Pancreas (tissue), 10 donors: ENCODE results near the gene ALOX12. TPM values are rescaled to one million over a fixed set of nuclear protein-coding genes. Genes with fewer than 3 reads are reported as not detected.

Source experiments
- ATAC-seq, 4 donors: fragments of 200-7000 bp; cut with Tn5 transposase; one replicate each; pipeline versions ENCODE4 v1.8.0 to v1.9.1; 2020; ENCODE audit warnings: mild to moderate bottlenecking in 4 of 4, moderate library complexity in 4 of 4
- DNase-seq, 6 donors: peaks; one replicate each; pipeline ENCODE4 v3.0.0-alpha.2; 2020
- FAIRE-seq: peaks from 2 replicates; lab custom pipeline; 2012; peaks lifted over from hg19 to GRCh38; lab: Jason Lieb, UNC
- H3K27ac ChIP-seq, 4 donors: fragments of 200-600 bp; sonication (generic); 1 replicate in 3 of 4; 2 replicates in 1 of 4; pipeline versions ENCODE4 v1.5.0 to v1.8.0; 2020
- H3K27me3 ChIP-seq, 4 donors: fragments of 200-600 bp; one replicate each; pipeline ENCODE4 v1.8.0; 2021
- H3K36me3 ChIP-seq, 3 donors: fragments of 200-600 bp; sonication (generic) in 1 of 3; one replicate each; pipeline versions ENCODE4 v1.5.0 to v1.8.0; 2020 to 2021
- H3K4me1 ChIP-seq, 3 donors: fragments of 200-600 bp; one replicate each; pipeline ENCODE4 v1.8.0; 2021
- H3K4me3 ChIP-seq, 4 donors: fragments of 200-600 bp; sonication (generic) in 2 of 4; one replicate each; pipeline versions ENCODE4 v1.5.0 to v1.8.0; 2020 to 2021
- H3K9me3 ChIP-seq, 4 donors: fragments of 200-600 bp; one replicate each; pipeline ENCODE4 v1.8.0; 2021
- CTCF ChIP-seq, 4 donors: fragments of 200-600 bp; sonication (generic) in 3 of 4; IDR thresholded peaks; one replicate each; pipeline versions ENCODE4 v1.5.0 to v1.8.0; 2021; ENCODE audit warnings: antibody characterized with exemption in 4 of 4
- WGBS, 2 donors: extraction: QIAGEN DNeasy Blood & Tissue Kit; methylation state at CpG; one replicate each; pipeline ENCODE4 v1.1.7; 2013; 5-methylcytosine and 5-hydroxymethylcytosine counted together
- intact Hi-C, 3 donors: fragments of 100-400 bp; cut with DNase I; formaldehyde crosslinking; loops; one replicate each; pipeline versions ENCODE4 v1.11.1 to v1.14.2; 2022
- polyA plus RNA-seq, 2 donors: library from polyadenylated mRNA; stranded (reverse); fragments of 200-250 nt; gene quantifications; one replicate each; pipeline ENCODE4 v1.2.3, GENCODE V29; 2013
- total RNA-seq, 6 donors: library from RNA; stranded (reverse); fragmentation: NEBNext Ultra II Directional in 4 of 6; extraction: Animal tissue kit (Norgen Biotek cat#: 25700) in 4 of 6; gene quantifications; one replicate each; pipeline versions ENCODE4 v1.2.1 to v1.2.4, GENCODE V29; 2021 to 2023
- donor health status: healthy with polysubstance abuse.
- donor health status: DM: no; HTN: no; CAD: no; lungs with moderate emphysema.
- donor health status: DM: no; HTN: no; CAD: no.
- donor health status: control.
- donor health status: control.
- donor health status: Bipolar disorder and iron deficiency.
- donor health status: DM: yes; HTN: yes; CAD: no.
- donor health status: DM: no; HTN: no; CAD: no.
- donor health status: DM: no; HTN: no; CAD: no.
- donor health status: DM: yes; HTN: yes; CAD: no.

ALOX12 gene
- total and polyA plus RNA-seq, 8 donors = not detected

DNA sequence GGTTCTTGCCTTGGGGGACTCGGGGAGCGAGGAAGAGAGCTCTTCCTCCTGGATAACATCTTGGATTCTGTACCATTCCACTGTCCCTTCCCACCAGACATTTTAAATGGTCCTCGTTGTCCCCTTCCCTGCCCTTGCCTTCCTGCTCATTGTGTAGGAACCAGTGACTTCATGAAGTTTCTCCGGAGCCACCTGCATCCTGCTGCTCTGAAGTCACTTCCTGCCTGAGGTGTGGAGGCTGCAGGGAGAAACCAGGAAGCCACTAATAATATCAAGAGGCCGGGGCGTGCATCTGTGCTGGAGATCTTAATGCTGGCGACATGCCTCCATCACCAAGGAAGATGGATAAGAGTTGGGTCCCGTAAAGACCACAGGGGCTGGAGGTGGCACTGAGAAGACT, 33.8 kb downstream of the ALOX12 start:
- H3K4me3 ChIP-seq = no peak overlapping the region

GRCh38 chr17:7034955-7035590, 39.2 kb downstream of the ALOX12 start:
- no peaks in the 10 kb centered on the region for H3K9me3 ChIP-seq
- peak overlapping the region; percentile 19 to 87 (median 68) for H3K27ac ChIP-seq
- H3K36me3 ChIP-seq = no peaks in the 10 kb centered on the region
- intact Hi-C loops = no loop called here
- TF ChIP-seq CTCF (IDR thresholded peaks at IDR 0.05) = no peak
- H3K27me3 ChIP-seq = no peaks in the 10 kb centered on the region
- DNase-seq (peak in 1 of 6 donors; percentile 10), FAIRE-seq (no peak), ATAC-seq (peak; percentile 14 to 17 (median 16))
- H3K4me3 ChIP-seq = peak overlapping the region; percentile 46 to 89 (median 64)
- WGBS, 2 donors = 2 to 4% methylated on average over 7 of the region's 7 CpGs
- H3K4me1 ChIP-seq = peaks cover 4 to 7% (median 4%) of the 10 kb centered on the region in 3 donors

More for the DNA sequence above, 33.8 kb downstream of the ALOX12 start:
- no peak for FAIRE-seq
- no peaks in the 10 kb centered on the region for H3K36me3 ChIP-seq
- no peak for DNase-seq
- ATAC-seq = no peak
- no peak overlapping the region for H3K27ac ChIP-seq
- no peaks in the 10 kb centered on the region for H3K27me3 ChIP-seq
- intact Hi-C loops = no loop called here
- 73 to 85% methylated on average over 8 of the region's 8 CpGs for WGBS, 2 donors
- no peaks in the 10 kb centered on the region for H3K4me1 ChIP-seq
- H3K9me3 ChIP-seq = no peaks in the 10 kb centered on the region
- no peak for TF ChIP-seq CTCF (IDR thresholded peaks at IDR 0.05)

GRCh38 chr17:7035591-7036368, 39.9 kb downstream of the ALOX12 start, which contains the start of gene SLC16A13:
Gene SLC16A13 (plus strand): TSS chr17:7036015. CDS start chr17:7036383, 368 bp downstream.
- Histone ChIP-seq H3K36me3 (no peaks in the 10 kb centered on the region), H3K27me3 (no peaks in the 10 kb centered on the region), H3K9me3 (no peaks in the 10 kb centered on the region), H3K27ac (peak within 1 kb of the TSS; percentile 57 to 87 (median 68)), H3K4me1 (peaks cover 4 to 7% (median 4%) of the 10 kb centered on the region in 3 donors), H3K4me3 (peak within 1 kb of the TSS; percentile 46 to 89 (median 64))
- intact Hi-C loops = no loop called here
- ATAC-seq = peak; percentile 94 to 97 (median 96)
- peak; percentile 92 to 98 (median 94) for DNase-seq
- WGBS, 2 donors = 0 to 1% methylated on average over 50 to 52 of the region's 52 CpGs
- no peak for FAIRE-seq
- TF ChIP-seq CTCF (IDR thresholded peaks at IDR 0.05) = no peak

DNA sequence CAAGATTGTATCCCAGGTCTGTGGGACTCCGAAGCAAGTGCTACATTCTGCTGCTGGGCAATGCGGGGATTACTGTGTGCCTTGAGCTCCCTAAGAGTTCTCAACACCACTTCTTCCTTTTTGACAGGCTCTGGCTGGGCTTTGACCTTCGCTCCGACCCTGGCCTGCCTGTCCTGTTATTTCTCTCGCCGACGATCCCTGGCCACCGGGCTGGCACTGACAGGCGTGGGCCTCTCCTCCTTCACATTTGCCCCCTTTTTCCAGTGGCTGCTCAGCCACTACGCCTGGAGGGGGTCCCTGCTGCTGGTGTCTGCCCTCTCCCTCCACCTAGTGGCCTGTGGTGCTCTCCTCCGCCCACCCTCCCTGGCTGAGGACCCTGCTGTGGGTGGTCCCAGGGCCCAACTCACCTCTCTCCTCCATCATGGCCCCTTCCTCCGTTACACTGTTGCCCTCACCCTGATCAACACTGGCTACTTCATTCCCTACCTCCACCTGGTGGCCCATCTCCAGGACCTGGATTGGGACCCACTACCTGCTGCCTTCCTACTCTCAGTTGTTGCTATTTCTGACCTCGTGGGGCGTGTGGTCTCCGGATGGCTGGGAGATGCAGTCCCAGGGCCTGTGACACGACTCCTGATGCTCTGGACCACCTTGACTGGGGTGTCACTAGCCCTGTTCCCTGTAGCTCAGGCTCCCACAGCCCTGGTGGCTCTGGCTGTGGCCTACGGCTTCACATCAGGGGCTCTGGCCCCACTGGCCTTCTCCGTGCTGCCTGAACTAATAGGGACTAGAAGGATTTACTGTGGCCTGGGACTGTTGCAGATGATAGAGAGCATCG, 42.4 kb downstream of the ALOX12 start:
- H3K27me3 ChIP-seq = peaks cover 0 to 3% (median 0%) of the 10 kb centered on the region in 4 donors
- no peaks in the 10 kb centered on the region for H3K36me3 ChIP-seq
- H3K9me3 ChIP-seq = no peaks in the 10 kb centered on the region
- FAIRE-seq = no peak
- intact Hi-C loops = no loop called here
- no peak overlapping the region for H3K4me3 ChIP-seq
- TF ChIP-seq CTCF (IDR thresholded peaks at IDR 0.05) = no peak
- DNase-seq = no peak
- no peak for ATAC-seq
- H3K4me1 ChIP-seq = peaks cover 4 to 7% (median 4%) of the 10 kb centered on the region in 3 donors
- WGBS, 2 donors = 81 to 85% methylated on average over 18 to 19 of the region's 19 CpGs
- no peak overlapping the region for H3K27ac ChIP-seq
